Endothelial cell of umbilical vein (primary cell): ENCODE data around the gene SPG7. TPM values are rescaled to one million over a fixed set of nuclear protein-coding genes. Genes with fewer than 3 reads are reported as not detected.

Experiments
- BruUV-seq: library from RNA; stranded (reverse); fragments of 400-500 nt; replicated peaks from 2 replicates; lab custom pipeline; 2021; lab: Mats Ljungman, UMichigan
- CTCF ChIA-PET: fragments of 300-600, 350-600 bp; sonication (Branson Sonifier 250); formaldehyde crosslinking; loops from one replicate; lab custom pipeline; 2021; ENCODE audit warnings: antibody characterized with exemption, inconsistent platforms; lab: Charles Lee
- POLR2A ChIA-PET: fragments of 300-600, 350-600 bp; sonication (Branson Sonifier 250); formaldehyde crosslinking; loops from one replicate; lab custom pipeline; 2021; ENCODE audit warnings: antibody characterized with exemption, inconsistent platforms; lab: Charles Lee
- DNase-seq: peaks from one replicate; pipeline ENCODE4 v3.0.0-alpha.2; 2011; ENCODE audit warnings: low read depth, low spot score
- FAIRE-seq: peaks from 2 replicates; lab custom pipeline; 2011; peaks lifted over from hg19 to GRCh38; lab: Jason Lieb, UNC
- H2AFZ ChIP-seq: 2 replicates; pipeline ENCODE4 v1.6.0; 2012; ENCODE audit warnings: low read depth, low read length, control low read depth, inconsistent platforms
- H3K27ac ChIP-seq: 2 replicates; pipeline ENCODE4 v1.5.1; 2011; ENCODE audit warnings: low read depth, mild to moderate bottlenecking, control low read depth, low read length, moderate library complexity; ENCODE audit not compliant: insufficient read depth
- H3K27me3 ChIP-seq, 2 experiments: 2 replicates each; pipeline versions ENCODE4 v1.6.0 to v1.6.1; 2011; ENCODE audit warnings: low read length in 2 of 2, mixed read lengths in 1 of 2; ENCODE audit not compliant: control insufficient read depth in 2 of 2, insufficient read depth in 2 of 2
- H3K36me3 ChIP-seq, 2 experiments: 2 replicates in 1 of 2; 3 replicates in 1 of 2; pipeline ENCODE4 v1.5.1; 2011; ENCODE audit warnings: low read length in 2 of 2, mild to moderate bottlenecking in 1 of 2, moderate library complexity in 1 of 2; ENCODE audit not compliant: control insufficient read depth in 2 of 2, insufficient read depth in 2 of 2; ENCODE audit errors: extremely low read depth in 1 of 2
- H3K4me1 ChIP-seq: 3 replicates; pipeline ENCODE4 v1.5.1; 2011; ENCODE audit warnings: mild to moderate bottlenecking, low read length; ENCODE audit not compliant: control insufficient read depth, insufficient read depth; ENCODE audit errors: extremely low read depth
- H3K4me2 ChIP-seq: 2 replicates; pipeline ENCODE4 v1.6.1; 2011; ENCODE audit warnings: low read length, control low read depth, mixed read lengths; ENCODE audit not compliant: insufficient read depth
- H3K4me3 ChIP-seq, 3 experiments: fragments of 200-600 bp in 1 of 3; sonication (generic), shearing (Covaris generic) in 1 of 3; replicated peaks in 1 of 3; 2 replicates each; pipeline ENCODE4 v1.5.1; 2011 to 2016; ENCODE audit warnings: control low read depth in 3 of 3, low read length in 3 of 3, mild to moderate bottlenecking in 2 of 3, inconsistent platforms in 1 of 3, low read depth in 1 of 3, moderate library complexity in 1 of 3; ENCODE audit not compliant: insufficient read depth in 1 of 3
- H3K79me2 ChIP-seq: 2 replicates; pipeline ENCODE4 v1.6.0; 2012; ENCODE audit warnings: low read length, inconsistent platforms; ENCODE audit not compliant: control insufficient read depth, insufficient read depth
- H3K9ac ChIP-seq: replicated peaks from 2 replicates; pipeline ENCODE3; 2011; ENCODE audit warnings: low read length, control low read depth; ENCODE audit not compliant: insufficient read depth; ENCODE audit errors: extremely low read depth
- H3K9me1 ChIP-seq: replicated peaks from 3 replicates; pipeline ENCODE4 v1.6.0; 2011; ENCODE audit warnings: mild to moderate bottlenecking, low read length; ENCODE audit not compliant: control insufficient read depth, insufficient read depth; ENCODE audit errors: extremely low read depth
- H3K9me3 ChIP-seq: replicated peaks from 2 replicates; pipeline ENCODE4 v1.5.1; 2012; ENCODE audit warnings: low read length, inconsistent platforms; ENCODE audit not compliant: control insufficient read depth, insufficient read depth
- H4K20me1 ChIP-seq: replicated peaks from 2 replicates; pipeline ENCODE3; 2011; ENCODE audit warnings: mild to moderate bottlenecking, low read length; ENCODE audit not compliant: control insufficient read depth, insufficient read depth; ENCODE audit errors: extremely low read depth
- CTCF ChIP-seq, 2 donors: IDR thresholded peaks; 1 replicate in 1 of 2; 2 replicates in 1 of 2; pipeline ENCODE4 v1.5.1; 2011; ENCODE audit warnings: low read length in 2 of 2, mild to moderate bottlenecking in 2 of 2, moderate library complexity in 2 of 2, control low read depth in 1 of 2, inconsistent platforms in 1 of 2, low read depth in 1 of 2; ENCODE audit not compliant: insufficient read depth in 1 of 2; ENCODE audit errors: extremely low read depth in 1 of 2
- EZH2 ChIP-seq: IDR thresholded peaks from 2 replicates; pipeline ENCODE4 v1.6.1; 2012; ENCODE audit warnings: borderline replicate concordance, low read depth, mild to moderate bottlenecking, moderate library complexity, low read length, inconsistent platforms; ENCODE audit not compliant: severe bottlenecking
- FOS ChIP-seq: IDR thresholded peaks from 2 replicates; pipeline ENCODE4 v1.6.1; 2011; ENCODE audit warnings: mild to moderate bottlenecking, low read length, moderate library complexity, borderline replicate concordance; ENCODE audit not compliant: insufficient read depth
- GATA2 ChIP-seq: IDR thresholded peaks from 2 replicates; pipeline ENCODE4 v1.7.0; 2011; ENCODE audit warnings: low read depth, mild to moderate bottlenecking, moderate library complexity, mixed read lengths, low read length; ENCODE audit not compliant: insufficient read length, insufficient read depth
- JUN ChIP-seq: IDR thresholded peaks from 2 replicates; pipeline ENCODE4 v1.6.1; 2011; ENCODE audit warnings: borderline replicate concordance, low read depth; ENCODE audit not compliant: insufficient read length, insufficient read depth
- MAX ChIP-seq: IDR thresholded peaks from 2 replicates; pipeline ENCODE4 v1.6.1; 2011; ENCODE audit not compliant: insufficient read depth, insufficient read length
- MYC ChIP-seq: IDR thresholded peaks from one replicate; pipeline ENCODE4 v1.6.1; 2011; ENCODE audit warnings: mild to moderate bottlenecking, low read depth, low read length
- POLR2A ChIP-seq: IDR thresholded peaks from 2 replicates; pipeline ENCODE4 v1.6.1; 2012; ENCODE audit warnings: low read depth, mild to moderate bottlenecking, control low read depth, low read length
- POLR2AphosphoS5 ChIP-seq: IDR thresholded peaks from 2 replicates; pipeline ENCODE4 v1.6.1; 2012; ENCODE audit warnings: low read depth, mild to moderate bottlenecking, control low read depth, low read length, moderate library complexity; ENCODE audit not compliant: insufficient read depth
- dilution Hi-C: fragments of 300-500 bp; cut with MboI; formaldehyde crosslinking; loops from one replicate; pipeline ENCODE4 v1.15.0; 2019; ENCODE audit warnings: low sequenced_read_pairs; ENCODE audit not compliant: extremely low pct_ligation_motif_present
- intact Hi-C: fragments of 100-400 bp; cut with micrococcal nuclease; formaldehyde crosslinking; loops from one replicate; pipeline ENCODE4 v1.10.0; 2022
- polyA plus RNA-seq, 4 experiments: library from polyadenylated mRNA; depleted of rRNA in 3 of 4; stranded (reverse) in 3 of 4; unstranded in 1 of 4; fragments of >200 nt; gene quantifications; 2 replicates each; pipeline versions ENCODE4 v1.2.1 to v1.2.3, GENCODE V29; 2011 to 2012; ENCODE audit warnings: missing spikeins in 1 of 4
- total RNA-seq: library from RNA; stranded (reverse); gene quantifications from 2 replicates; pipeline ENCODE4 v1.2.3, GENCODE V29; 2021

The SPG7 gene
- total and polyA plus RNA-seq, 2 donors (not counting 3 experiments of a cell fraction or from before 2014, with no cell fraction given) = 90.2 to 146 TPM

- DNase-seq = no peak
- H3K9me1 ChIP-seq = no peaks in the 10 kb centered on the region
- intact Hi-C loops = no loop called here
- ChIA-PET CTCF (interaction anchor here (0.8 to 1.9 kb wide), 3 partner anchors 14 to 62 kb away, joined by 3 to 5 read pairs (median 4); partner anchors contain the start of gene SPG7), POLR2A (no interaction called here)
- no peak overlapping the region for H3K4me3 ChIP-seq
- no peak overlapping the region for H3K4me2 ChIP-seq
- H3K4me1 ChIP-seq = peaks cover 11% of the 10 kb centered on the region
- no peaks in the 10 kb centered on the region for H3K9me3 ChIP-seq
- H2AFZ ChIP-seq = no peak overlapping the region
- FAIRE-seq = no peak
- H3K9ac ChIP-seq = no peak overlapping the region
- TF ChIP-seq POLR2AphosphoS5 (no peak), JUN (no peak), MAX (no peak), EZH2 (no peak), MYC (no peak), CTCF (IDR thresholded peaks at IDR 0.05; ENCODE audit: extremely low read depth in 1 of 2, insufficient read depth in 1 of 2, low read depth in 1 of 2, low read length in 2 of 2) (no peak), FOS (no peak), POLR2A (no peak), GATA2 (no peak)
- peaks cover 13% of the 10 kb centered on the region for H3K79me2 ChIP-seq
- H3K27me3 ChIP-seq = no peaks in the 10 kb centered on the region
- H4K20me1 ChIP-seq = no peaks in the 10 kb centered on the region
- no peak overlapping the region for H3K27ac ChIP-seq
- BruUV-seq = no TSS peak
- peaks cover 0 to 2% of the 10 kb centered on the region in 2 experiments for H3K36me3 ChIP-seq
- dilution Hi-C loops = no loop called here
Observed at GRCh38 chr16:89495121-89495520, 13.1 kb upstream of the SPG7 start.
